ENCODE data around the gene SEMA3E.

GRCh38 chr7:83455612-83456011 lies 193.3 kb downstream of the SEMA3E start:
- TF ChIP-seq POLR2A (IDR thresholded peaks at IDR 0.05; ENCODE audit: low read depth, low read length) (no peak), POLR2AphosphoS5 (IDR thresholded peaks at IDR 0.05; ENCODE audit: low read depth, low read length) (no peak), TAF1 (IDR thresholded peaks at IDR 0.05; ENCODE audit: borderline replicate concordance, low read depth, low read length) (no peak)

Measured in GM12892 (cell line).